Neural progenitor cell (in vitro differentiated cells): Measurements from ENCODE around the gene ARHGEF40.

Experiments
- CTCF ChIP-seq: fragments of 200-600 bp; sonication (generic); IDR thresholded peaks from 2 replicates; pipeline ENCODE4 v1.5.1; 2017; ENCODE audit warnings: antibody characterized with exemption, mild to moderate bottlenecking
- EZH2 ChIP-seq: fragments of 200-600 bp; sonication (generic); IDR thresholded peaks from 2 replicates; pipeline ENCODE4 v1.6.1; 2017; ENCODE audit warnings: antibody characterized with exemption, mild to moderate bottlenecking, moderate library complexity

GRCh38 chr14:21133901-21134300, 63.8 kb downstream of the ARHGEF40 start:
- TF ChIP-seq CTCF: no peak
- TF ChIP-seq EZH2: no peak
